CD4-positive, alpha-beta T cell treated with Interleukin-4 for 4 hours (primary cell): ENCODE results near the gene TMEM239.
A peak's percentile ranks its signal among the peaks of the same experiment; 100 is the strongest.

ENCODE experiments used
- DNase-seq: peaks from one replicate; pipeline ENCODE4 v3.0.0-alpha.2; 2020

The TMEM239 gene

DNA sequence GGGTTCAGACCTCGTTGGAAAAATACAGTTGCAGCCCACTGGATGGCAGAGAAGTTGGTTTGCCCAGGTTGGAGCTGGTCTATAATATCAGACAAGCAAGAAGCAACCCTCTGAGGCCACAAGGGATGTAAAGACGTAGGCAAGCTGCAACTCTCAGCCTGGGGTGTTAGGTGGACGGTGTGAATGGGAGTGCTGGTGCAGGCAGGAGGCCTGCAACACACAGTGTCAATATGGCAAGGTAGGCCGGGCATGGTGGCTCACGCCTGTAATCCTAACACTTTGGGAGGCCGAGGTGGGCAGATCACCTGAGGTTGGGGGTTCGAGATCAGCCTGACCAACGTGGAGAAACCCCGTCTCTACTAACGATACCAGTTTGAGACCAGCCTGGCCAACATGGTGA lies 34.9 kb downstream of the TMEM239 start:
- DNase-seq = no peak

DNA sequence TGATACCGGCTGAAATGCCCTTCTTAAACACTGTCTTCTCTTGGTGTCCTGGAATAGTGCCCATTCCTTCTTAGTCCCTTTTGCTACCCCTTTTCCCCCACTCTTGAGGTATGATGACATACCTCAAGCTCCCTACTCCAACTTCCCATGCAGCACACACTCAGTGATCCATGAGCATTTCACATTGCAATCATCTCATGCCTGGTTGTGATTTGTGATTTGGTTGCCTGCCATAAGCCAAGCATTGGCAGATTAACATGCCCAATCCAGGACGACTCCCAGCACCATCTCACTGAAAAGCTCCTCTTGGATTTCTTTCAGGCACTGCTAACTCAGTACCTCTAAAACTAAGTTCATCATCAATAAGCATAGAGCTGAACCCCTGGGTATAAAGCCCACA lies 42.4 kb downstream of the TMEM239 start:
- no peak for DNase-seq

DNA sequence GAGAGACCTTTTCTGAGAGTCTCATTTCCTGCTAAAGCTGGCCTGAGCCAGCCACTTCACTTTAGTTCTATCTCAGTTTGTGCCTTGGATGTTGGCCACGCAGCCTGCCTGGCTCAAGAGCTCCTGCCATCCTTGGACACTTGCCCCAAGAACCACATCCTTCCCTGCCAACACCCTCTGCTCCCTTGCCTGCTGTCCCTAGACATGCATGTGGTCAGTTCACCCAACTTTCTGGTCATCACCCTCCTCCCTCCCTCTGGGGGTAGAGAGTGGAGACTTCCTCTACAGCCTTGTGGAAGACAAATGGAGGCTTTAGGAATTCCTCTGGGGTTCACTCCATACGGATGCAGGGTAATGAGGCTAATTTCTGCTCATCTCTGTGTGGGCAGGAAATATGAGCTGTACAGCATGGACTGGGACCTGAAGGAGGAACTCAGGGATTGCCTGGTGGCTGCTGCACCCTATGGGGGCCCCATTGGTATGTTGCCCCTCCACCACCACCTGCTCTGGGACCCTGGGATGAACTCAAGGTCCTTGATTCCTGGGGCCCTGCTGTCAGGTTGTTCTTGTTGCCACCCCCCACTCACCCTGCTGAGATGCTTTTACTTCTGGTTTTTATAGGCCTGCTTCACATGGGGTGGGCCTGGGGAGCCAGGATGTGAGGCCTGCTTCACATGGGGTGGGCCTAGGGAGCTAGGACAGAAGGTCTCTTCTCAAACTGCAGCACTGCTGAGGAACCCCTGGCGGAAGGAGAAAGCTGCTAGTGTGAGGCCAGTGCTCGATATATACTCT lies 43.4 kb downstream of the TMEM239 start:
- DNase-seq = no peak

DNA sequence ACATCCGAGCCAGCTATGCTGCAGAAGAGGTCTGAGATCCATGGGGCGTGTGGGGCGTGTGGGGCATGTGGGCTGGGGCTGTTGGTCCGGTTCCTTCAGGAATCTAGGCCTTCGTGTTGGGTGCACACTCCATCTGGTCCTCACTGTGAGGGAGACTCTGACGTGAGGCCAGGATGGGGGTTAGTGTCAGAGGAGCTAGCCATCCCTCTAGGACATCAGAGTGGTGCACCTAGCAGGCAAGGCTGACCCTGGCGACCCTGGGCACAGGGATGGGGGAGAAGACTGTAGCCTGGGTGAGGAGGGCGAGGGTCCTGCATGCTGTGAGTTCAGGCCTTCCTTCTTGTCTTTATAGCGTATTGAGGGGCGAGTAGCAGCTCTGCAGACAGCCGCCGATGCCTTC lies 48.5 kb downstream of the TMEM239 start:
- DNase-seq = no peak

DNA sequence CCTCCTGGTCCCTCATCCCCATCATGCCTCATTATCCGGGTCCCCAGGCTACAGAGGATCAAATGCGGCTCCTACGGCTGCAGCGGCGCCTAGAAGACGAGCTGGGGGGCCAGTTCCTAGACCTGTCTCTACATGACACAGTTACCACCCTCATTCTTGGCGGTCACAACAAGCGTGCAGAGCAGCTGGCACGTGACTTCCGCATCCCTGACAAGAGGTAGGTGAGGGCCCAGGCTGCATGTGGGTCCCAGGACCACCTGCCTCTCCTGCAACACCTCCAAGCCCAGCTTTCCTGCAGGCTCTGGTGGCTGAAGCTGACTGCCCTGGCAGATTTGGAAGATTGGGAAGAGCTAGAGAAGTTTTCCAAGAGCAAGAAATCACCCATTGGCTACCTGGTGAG lies 48.9 kb downstream of the TMEM239 start:
- no peak for DNase-seq

DNA sequence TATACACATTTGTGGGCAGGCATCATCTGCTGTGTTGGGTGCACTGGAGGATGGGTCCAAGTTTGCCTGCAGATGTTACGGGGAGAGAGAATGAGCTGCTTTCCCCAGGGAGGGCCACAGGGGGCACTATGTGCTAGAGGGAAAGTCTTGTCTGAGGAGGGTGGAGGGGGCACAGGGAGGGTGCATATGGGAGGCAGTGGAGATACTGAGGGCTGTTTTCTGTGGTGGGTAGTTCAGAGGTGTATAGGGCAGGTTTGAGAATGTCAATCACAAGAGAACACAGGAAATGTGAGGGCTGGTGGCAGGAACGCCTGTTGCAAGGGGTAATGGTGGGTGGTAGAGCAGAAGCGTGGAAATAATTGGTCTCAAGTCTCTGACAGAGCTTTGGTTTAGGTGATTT lies 49.5 kb downstream of the TMEM239 start:
- peak; percentile 36 for DNase-seq

DNA sequence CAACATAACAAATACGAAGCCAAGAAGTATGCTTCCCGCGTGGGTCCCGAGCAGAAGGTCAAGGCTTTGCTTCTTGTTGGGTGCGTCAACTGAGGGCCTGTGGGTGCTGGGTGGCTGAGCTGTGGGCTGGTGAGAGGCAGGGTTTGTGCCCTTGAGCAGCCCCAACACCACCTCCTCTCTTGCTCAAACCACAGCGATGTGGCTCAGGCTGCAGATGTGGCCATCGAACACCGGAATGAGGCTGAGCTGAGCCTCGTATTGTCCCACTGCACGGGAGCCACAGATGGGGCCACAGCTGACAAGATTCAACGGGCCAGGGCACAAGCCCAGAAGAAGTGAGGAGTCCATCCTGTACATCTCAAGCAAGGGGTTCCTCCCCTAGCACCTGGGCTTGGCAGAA lies 50.1 kb downstream of the TMEM239 start:
- no peak for DNase-seq

DNA sequence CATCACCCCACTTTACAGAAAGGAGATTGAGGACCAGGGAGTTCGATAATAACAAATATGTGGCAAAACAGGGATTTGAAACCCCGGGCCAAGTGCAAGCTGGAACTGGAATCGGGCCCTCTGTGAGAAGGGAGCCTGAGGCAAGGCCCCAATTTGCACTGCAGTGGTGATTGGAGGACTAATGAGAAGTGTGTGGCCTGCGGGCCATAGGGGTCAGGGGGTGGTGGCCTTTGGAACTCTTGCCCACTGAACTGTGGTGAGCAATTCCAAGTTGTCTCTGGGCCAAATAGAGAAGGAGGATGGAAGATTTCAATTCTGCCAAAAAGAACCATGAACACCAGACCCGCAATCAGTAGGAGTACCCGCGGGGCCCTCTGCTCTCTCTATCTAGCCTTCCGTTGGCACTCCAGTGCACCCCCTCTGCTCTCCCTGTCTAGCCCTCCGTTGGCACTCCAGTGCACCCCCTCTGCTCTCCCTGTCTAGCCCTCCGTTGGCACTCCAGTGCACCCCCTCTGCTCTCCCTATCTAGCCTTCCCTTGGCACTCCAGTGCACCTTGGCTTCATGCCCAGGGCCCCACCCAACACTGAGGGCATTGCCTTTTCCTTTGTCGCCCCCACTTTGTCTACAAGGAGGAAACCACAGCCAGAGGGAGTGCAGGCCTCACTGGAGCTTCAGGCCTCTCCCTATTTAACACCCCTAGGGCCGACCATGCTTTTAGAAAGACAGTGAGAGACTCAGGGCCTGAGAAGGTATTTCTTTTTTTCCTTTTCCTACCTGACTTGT lies 51.1 kb downstream of the TMEM239 start:
- DNase-seq = no peak
